IMR-90 (cell line): ENCODE data around the gene DGKD.

Source experiments
- BHLHE40 ChIP-seq: fragments of 150-350 bp; IDR thresholded peaks from 2 replicates; pipeline ENCODE4 v1.6.1; 2016; ENCODE audit warnings: mild to moderate bottlenecking, low read depth, low read length
- CEBPB ChIP-seq: IDR thresholded peaks from 2 replicates; pipeline ENCODE4 v1.6.1; 2012; ENCODE audit warnings: low read depth, low read length, improper control_type of control experiment
- MAFK ChIP-seq: IDR thresholded peaks from 2 replicates; pipeline ENCODE4 v1.6.1; 2012; ENCODE audit warnings: low read depth, low read length, improper control_type of control experiment
- MXI1 ChIP-seq: IDR thresholded peaks from 2 replicates; pipeline ENCODE4 v1.6.1; 2012; ENCODE audit warnings: low read depth, mild to moderate bottlenecking, low read length, moderate library complexity, borderline replicate concordance
- POLR2A ChIP-seq: IDR thresholded peaks from 2 replicates; pipeline ENCODE4 v1.6.1; 2012; ENCODE audit warnings: mild to moderate bottlenecking, low read depth, low read length
- TF ChIP-seq, protein P1 (sequence below): conservative IDR thresholded peaks from 2 replicates; pipeline ENCODE4 v1.5.1; 2012; ENCODE audit warnings: mild to moderate bottlenecking, low read depth, low read length, improper control_type of control experiment
- TF ChIP-seq, protein P2 (sequence below): fragments of 150-350 bp; IDR thresholded peaks from 2 replicates; pipeline ENCODE4 v1.6.1; 2017; ENCODE audit warnings: mild to moderate bottlenecking, antibody characterized with exemption, low read length, low read depth

- TF ChIP-seq, protein P1, sequence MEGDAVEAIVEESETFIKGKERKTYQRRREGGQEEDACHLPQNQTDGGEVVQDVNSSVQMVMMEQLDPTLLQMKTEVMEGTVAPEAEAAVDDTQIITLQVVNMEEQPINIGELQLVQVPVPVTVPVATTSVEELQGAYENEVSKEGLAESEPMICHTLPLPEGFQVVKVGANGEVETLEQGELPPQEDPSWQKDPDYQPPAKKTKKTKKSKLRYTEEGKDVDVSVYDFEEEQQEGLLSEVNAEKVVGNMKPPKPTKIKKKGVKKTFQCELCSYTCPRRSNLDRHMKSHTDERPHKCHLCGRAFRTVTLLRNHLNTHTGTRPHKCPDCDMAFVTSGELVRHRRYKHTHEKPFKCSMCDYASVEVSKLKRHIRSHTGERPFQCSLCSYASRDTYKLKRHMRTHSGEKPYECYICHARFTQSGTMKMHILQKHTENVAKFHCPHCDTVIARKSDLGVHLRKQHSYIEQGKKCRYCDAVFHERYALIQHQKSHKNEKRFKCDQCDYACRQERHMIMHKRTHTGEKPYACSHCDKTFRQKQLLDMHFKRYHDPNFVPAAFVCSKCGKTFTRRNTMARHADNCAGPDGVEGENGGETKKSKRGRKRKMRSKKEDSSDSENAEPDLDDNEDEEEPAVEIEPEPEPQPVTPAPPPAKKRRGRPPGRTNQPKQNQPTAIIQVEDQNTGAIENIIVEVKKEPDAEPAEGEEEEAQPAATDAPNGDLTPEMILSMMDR = no peak
- TF ChIP-seq MXI1 (no peak), POLR2A (no peak), BHLHE40 (no peak), CEBPB (no peak), MAFK (no peak)
- TF ChIP-seq, protein P2, sequence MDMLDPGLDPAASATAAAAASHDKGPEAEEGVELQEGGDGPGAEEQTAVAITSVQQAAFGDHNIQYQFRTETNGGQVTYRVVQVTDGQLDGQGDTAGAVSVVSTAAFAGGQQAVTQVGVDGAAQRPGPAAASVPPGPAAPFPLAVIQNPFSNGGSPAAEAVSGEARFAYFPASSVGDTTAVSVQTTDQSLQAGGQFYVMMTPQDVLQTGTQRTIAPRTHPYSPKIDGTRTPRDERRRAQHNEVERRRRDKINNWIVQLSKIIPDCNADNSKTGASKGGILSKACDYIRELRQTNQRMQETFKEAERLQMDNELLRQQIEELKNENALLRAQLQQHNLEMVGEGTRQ = no peak
Measured at GRCh38 chr2:233406865-233407264, 52.6 kb downstream of the DGKD start.
